HG03575 (cell line): Measurements from ENCODE around the gene FSTL1.

ENCODE experiments used
- ATAC-seq: cut with Tn5 transposase; IDR thresholded peaks from one replicate; pipeline ENCODE4 v1.9.1; 2021; ENCODE audit not compliant: unreplicated experiment, insufficient number of reproducible peaks, low FRiP score; ENCODE audit errors: extremely low read depth

Gene FSTL1

DNA sequence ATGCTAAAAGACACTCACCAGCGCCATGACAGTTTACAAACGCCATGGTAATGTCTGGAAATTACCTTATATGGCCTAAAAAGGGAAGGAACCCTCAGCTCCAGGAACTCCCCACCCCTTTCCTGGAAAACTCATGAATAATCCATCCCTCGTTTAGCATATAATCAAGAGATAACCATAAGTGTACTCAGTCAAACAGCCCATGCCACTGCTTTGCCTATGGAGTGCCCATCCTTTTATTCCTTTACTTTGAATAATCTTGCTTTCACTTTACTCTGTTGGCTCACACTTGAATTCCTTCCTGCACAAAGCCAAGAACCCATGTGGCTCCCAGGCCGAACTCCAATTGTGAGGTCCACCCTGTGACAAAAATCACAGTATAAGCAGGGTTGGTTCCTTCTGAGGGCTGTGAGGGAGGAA lies 19.1 kb upstream of the FSTL1 start:
- ATAC-seq: no peak

- ATAC-seq: no peak
Measured at GRCh38 chr3:120469440-120469839, 18.6 kb upstream of the FSTL1 start.

GRCh38 chr3:120468635-120469295 lies 18.0 kb upstream of the FSTL1 start:
- no peak for ATAC-seq

- no peak for ATAC-seq
Measured at GRCh38 chr3:120462409-120462959, 11.7 kb upstream of the FSTL1 start.

DNA sequence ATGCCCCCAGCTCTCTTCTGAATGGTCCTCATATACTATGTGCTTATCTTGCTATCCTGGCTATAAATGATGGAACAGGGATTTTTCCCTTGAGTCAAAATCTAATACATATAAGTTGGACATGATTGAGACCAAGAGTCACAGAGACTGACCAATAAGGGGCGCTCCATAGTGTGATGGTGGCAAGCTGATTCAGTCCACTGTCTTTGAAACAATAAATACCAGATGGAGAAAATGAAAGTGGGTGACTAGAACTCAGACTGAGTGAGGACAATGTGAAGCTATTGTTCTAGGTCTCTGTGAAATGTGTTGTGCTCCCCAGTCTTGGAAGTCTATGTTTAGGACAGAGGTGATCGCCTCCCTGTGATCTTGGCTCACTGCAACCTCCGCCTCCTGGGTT lies 10.6 kb upstream of the FSTL1 start:
- no peak for ATAC-seq

- no peak for ATAC-seq
Measured at GRCh38 chr3:120460862-120461261, 10.1 kb upstream of the FSTL1 start.

DNA sequence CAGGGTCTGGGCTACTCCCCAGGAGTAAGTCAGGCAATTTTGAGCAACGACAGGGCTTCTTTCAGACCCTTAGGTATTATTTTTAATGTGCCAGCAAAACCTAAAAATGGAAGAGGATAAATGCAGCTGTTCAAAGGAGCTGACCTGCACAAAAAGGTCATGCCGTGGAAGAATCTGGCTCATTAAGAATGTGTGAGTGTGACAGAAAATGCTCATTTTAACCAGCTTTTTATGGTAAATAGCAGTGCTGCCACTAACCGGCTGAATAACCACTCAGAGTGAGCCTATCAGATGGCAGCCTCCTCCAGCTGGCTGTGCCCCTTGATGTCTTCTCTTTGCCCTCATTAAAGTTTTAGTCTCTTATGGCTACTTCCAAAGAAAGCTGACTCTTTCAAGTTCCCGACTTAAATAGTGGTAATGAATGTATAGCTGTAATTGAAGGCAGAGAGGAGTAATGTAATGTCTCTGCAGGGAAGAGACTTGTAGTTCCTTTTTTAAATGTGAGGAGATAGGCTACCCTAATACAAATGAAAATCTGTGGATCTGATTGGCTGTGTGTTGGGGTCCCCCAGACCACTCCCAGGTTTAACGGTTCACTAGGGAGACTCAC lies 9.5 kb upstream of the FSTL1 start:
- no peak for ATAC-seq

DNA sequence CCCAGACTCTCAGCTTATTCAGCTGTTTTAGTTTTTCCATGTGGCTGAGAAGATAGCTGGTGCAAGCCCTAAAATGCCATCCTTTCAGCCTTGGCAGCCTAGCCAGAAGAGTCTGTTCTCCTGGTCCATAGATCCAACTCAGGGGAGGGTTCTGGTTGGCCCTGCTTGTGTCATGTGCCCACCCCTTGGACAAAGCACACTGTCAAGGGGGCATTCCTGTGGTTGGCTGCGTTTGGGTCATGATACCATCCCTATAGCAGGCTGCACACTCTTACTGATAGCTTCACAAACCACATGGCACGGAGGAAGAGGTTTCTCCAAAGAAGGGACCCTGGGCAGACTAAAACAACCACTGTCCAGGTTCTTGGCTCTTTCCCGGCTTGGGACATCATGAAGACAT lies 8.4 kb upstream of the FSTL1 start:
- no peak for ATAC-seq

GRCh38 chr3:120457827-120458226 lies 7.0 kb upstream of the FSTL1 start:
- ATAC-seq: no peak

GRCh38 chr3:120454076-120454689 lies 3.4 kb upstream of the FSTL1 start:
- no peak for ATAC-seq

DNA sequence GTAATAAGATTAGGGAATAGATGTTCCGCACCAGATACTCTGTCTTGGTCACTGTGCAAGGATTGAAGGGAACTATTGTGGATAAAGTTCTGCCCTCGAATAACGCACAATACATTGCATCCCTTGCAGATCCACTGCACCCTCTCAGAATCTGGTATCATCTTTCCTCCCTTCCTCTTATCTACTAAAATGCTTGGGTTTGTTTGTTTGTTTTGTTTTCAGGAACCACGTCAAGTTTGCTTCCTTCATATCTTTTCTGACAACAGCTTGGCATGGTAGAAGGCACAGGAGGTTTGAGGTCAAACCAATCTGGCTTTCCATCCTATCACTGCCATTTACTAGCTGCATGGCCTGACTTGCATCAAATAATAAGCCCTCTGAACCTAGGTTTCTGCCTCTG lies 2.0 kb upstream of the FSTL1 start:
- no peak for ATAC-seq

GRCh38 chr3:120451806-120452205 lies 1.0 kb upstream of the FSTL1 start:
- ATAC-seq: no peak

- ATAC-seq: no peak
Measured at GRCh38 chr3:120451272-120451761, 525 bp upstream of the FSTL1 start.

GRCh38 chr3:120449701-120450599 lies 842 bp downstream of the FSTL1 start:
- ATAC-seq: no peak

GRCh38 chr3:120449251-120449650 lies 1.5 kb downstream of the FSTL1 start:
- no peak for ATAC-seq

- ATAC-seq: no peak
Measured at GRCh38 chr3:120448756-120449155, 2.0 kb downstream of the FSTL1 start.

GRCh38 chr3:120446891-120447668 lies 3.7 kb downstream of the FSTL1 start:
- ATAC-seq: no peak

DNA sequence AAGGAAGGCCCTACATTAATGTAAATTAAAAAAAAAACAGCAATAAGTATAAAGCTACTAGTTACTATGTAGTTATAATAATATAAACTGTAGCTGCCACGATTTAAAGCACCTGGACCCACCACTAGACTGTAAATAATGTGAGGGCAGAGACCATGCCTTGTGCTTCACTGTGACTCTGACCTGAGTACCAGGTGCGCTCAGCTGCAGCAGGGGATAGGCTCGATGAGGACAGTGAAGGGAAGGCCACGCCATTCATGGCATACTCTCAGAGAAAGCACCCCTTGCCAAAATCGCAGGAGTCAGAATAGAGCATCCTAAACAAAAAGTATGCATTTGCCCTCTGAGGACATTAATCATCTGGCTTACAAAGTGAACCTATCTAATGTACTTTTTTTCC lies 5.1 kb downstream of the FSTL1 start:
- no peak for ATAC-seq
